T-helper 1 cell (primary cell): ENCODE results near the gene MCRIP2.
"Not testable (repeated sequence)": the region's sequence is repeated elsewhere in the genome, so short reads cannot be mapped to it uniquely, and the experiment has no call there.

ENCODE experiments used
- DNase-seq, 5 donors: peaks; one replicate each; pipeline ENCODE4 v3.0.0-alpha.2; 2012 to 2020
- total RNA-seq, 4 donors: gene quantifications; one replicate each; lab custom pipeline; 2026; lab: John Stamatoyannopoulos, UW

The MCRIP2 gene
- 5.2 to 14.7 (median 10.1) reads per million in 4 donors for total RNA-seq

DNA sequence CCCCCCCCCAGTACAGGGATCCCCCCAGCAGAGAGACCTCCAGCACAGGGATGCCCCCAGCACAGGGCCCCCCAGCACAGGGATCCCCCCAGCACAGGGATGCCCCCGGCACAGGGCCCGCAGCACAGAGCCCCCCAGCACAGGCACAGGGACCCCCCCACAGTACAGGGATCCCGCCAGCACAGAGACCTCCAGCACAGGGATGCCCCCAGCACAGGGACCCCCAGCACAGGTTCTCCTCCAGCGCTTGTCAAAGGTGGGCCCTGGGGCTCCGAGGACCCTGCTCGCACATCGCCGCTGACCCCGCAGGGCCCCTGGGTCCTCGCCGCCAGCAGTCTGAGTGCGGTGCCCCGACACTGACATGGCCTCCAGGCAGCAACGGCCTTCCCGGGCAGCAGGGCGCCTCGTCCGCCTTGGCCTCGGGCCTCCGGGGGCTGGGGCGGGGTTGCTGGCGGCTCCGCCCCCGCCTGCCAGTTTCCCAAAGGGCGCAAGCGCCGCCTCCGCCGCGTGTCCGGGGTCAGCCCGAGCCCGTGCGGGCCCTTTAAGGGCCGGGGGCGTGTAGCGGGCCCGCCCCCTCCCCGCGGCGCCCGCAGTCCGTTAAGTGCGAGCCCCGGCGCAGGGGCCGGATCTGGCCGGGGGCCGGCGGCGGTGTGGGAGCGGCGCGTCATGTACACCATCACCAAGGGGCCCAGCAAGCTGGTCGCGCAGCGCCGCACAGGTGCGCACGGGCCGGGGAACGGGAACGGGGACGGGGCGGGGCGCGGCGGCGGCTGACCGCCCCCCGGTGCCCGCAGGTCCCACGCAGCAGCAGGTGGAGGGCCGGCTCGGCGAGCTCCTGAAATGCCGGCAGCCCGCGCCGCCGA lies at the start of gene MCRIP2:
Gene MCRIP2 (plus strand): TSS at position 503 of the 863 bp plus-strand sequence. CDS start 164 bp downstream, at position 667.
- DNase-seq = peak; percentile 30 to 75 (median 43)

DNA sequence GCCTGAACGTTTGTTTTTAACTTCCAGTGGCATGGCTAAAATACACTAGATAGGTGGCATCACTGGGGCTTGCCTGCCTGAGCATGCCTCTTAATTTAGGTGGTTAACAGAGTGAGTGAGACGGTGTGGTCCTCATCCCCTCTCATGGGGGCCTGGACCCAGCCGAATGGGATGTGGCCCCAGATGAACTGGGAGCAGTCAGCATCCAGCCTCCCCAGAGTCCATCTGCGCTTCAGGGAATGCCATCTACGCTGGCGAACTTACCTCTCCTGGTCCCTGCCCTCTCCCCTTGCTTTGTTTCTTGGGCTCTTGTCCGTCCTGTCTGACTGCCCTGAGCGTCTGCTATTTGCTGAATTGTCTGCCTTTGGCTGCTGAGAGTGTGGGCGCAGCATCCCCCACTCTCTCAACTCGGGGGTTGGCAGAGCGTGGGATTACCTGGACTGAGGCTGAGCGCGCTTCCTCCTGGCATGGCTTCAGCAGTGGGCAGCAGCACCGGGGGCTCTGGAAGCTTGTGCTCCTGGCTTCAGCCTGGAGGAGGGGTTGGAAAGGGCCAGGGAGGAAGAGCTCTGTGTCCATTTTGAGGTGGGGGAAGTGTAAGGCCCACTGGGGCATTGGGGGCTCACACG lies 49.6 kb upstream of the MCRIP2 start:
- no peak for DNase-seq

DNA sequence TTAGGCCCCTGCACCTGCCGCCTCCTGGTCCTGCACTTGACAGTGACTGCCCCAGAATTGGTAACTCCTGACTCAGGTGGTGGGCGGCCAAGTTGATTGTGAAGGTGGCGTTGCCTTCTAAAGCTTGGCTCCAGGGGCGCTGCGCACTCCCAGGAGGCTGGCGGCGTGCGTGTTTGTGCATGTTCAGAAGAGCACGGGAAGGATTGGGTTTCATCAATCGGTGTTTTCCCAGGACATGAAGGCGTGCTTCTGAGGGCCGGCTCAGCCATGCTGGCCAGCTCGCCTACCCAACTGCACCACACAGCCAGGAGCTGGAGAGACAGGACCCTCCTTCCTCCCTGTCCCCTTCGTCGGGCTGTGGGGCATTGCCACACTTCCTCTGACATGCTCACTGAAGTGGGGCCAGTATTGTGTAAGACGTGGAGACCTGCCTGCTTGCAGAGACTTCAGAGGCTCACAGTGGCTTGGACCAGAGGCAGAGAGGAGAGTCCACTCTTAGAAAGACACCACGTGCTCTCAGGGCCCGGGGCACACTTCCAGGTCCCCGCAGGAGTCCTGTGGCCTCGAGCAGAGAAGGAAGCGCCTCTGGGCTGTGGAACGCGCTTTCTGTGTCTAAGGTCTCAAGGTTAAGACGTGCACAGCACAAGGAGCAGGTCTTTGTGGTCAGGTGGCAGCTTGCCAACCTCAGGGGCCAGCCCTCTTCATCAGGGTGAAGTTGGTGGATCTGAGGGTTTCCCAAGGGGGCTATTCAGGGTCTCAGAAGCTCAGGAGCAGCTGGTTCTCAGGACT lies 48.9 kb upstream of the MCRIP2 start:
- no peak for DNase-seq

DNA sequence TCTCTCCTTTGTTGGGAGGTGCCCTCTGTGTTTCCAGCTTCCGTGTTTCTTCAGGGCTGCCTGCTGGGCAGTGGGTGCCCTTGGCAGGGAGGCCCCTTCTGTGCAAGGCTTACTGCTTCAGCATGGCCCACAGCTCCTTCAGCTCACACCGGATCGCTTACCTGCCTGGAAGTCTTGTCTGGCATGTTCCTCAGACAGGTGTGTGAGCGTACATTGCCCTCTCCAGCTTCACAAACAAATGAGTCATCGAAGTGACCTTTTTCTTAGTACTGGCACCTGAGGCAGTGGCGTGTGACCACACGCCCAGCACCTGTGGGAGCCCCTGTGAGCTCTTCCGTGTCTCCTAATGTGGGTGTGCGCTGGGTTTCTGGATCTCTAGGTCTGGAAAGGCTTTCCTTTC lies 48.2 kb upstream of the MCRIP2 start:
- DNase-seq = no peak

GRCh38 chr16:593807-594206 lies 47.8 kb upstream of the MCRIP2 start:
- DNase-seq = no peak

DNA sequence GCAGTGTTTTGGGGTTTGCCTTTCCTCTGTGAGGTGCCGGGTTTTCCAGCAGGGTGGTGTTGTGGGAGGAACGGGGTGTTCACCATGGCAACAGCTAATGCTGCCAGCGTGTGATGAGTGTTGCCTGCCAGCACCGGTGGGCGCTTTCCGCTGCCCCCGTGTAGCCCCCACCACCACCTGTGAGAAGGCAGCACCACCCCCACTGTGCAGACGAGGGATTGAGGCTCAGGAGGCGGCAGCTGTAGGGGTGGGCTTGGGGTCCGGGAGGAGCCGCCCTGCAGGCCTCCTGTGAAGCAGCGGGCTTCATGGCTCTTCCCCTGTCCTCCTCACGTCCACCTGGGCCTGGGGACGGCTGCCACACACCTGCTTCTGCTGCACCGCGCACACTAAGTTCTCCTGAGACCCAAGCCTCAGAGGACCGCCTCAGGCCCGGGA lies 46.5 kb upstream of the MCRIP2 start:
- no peak for DNase-seq

- no peak for DNase-seq
These were observed 45.5 kb upstream of the MCRIP2 start for GRCh38 chr16:595942-596735.

GRCh38 chr16:596736-597060 lies 44.9 kb upstream of the MCRIP2 start:
- no peak for DNase-seq

DNA sequence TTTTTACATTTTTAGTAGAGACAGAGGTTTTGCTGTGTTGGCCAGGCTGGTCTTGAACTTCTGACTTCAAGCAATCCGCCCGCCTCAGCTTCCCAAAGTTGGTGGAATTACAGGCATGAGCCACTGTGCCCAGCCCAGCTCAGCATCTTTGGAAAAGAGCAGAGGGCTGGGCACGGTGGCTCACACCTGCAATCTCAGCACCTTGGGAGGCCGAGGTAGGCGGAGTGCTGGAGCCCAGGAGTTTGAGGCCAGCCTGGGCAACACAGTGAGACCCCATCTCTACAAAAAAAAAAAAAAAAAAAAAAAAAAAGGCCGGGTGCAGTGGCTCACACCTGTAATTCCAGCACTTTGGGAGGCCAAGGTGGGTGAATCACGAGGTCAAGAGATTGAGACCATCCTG lies 44.0 kb upstream of the MCRIP2 start:
- DNase-seq = not testable (repeated sequence)

DNA sequence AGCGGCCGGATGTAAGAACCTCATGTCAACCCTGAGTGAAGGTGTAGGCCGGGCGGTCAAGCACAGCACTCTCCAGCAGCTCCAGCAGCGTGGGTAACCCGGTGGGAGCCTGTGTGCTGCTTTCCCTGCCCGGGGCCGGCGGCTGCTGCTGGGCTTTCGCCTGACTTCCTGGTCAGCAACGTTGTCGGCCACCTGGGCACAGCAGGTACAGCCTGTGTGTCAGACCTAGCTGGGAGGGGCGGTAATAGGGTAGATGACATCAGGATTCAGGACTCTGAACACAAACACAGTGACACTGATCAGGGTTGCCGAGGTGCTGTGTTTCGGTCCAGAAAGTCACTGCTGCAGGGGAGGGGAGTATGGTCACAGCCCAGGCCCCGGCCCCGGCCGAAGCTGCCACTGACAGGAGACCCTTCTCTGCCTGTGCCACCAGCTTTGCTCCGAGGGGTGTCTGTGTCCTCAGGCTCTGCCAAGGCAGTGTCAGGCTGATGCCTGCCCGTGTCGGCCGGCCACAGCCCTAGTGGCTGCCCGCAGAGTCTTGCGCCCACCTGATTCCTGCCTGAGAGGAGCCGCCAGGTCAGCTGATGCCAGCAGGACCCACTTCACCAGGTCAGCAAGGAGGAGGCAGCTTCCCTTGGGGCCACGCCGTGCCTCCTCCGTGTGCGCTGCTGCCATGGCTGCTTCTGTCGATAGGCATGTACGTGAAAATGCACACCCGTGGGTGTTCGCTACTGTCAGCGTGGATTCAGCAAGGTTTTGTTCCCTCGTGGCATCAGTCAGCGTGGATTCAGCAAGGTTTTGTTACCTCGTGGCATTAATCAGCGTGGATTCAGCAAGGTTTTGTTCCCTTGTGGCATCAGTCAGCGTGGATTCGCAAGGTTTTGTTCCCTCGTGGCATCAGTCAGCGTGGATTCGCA lies 42.5 kb upstream of the MCRIP2 start:
- no peak for DNase-seq

- DNase-seq = no peak
These were observed 40.8 kb upstream of the MCRIP2 start for GRCh38 chr16:600781-601180.

DNA sequence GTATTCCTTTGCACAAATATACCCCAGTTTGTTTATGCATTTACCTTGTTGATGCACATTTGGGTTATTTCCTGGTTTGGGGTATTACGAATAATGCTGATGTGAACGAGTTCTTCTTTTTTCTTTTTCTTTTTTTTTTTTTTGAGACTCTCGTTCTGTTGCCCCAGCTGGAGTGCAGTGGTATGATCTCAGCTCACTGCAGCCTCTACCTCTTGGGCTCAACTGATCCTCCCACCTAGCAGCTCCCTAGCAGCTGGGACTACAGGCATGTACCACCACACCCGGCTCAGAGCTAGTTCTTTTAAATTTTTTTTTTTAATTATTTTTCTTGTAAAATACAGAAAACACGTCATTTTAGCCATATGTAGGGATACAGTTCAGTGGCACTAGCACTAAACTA lies 37.7 kb upstream of the MCRIP2 start:
- DNase-seq = no peak

- DNase-seq = no peak
These were observed 34.8 kb upstream of the MCRIP2 start for GRCh38 chr16:606656-607307.

DNA sequence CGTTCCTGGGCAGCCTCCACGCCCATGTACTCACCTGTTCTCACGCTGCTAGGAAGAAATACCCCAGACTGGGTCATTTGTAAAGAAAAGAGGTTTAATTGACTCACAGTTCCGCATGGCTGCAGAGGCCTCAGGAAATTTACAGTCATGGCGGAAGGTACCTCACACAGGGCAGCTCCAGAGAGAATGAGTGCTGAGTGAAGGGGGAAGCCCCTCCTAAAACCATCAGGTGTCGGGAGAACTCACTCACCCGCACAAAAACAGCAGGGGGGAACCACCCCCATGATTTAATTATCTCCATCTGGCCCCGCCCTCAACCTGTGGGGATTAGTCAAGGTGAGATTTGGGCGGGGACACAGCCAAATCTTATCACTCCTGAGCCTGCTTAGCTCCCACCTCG lies 33.6 kb upstream of the MCRIP2 start:
- DNase-seq = no peak

DNA sequence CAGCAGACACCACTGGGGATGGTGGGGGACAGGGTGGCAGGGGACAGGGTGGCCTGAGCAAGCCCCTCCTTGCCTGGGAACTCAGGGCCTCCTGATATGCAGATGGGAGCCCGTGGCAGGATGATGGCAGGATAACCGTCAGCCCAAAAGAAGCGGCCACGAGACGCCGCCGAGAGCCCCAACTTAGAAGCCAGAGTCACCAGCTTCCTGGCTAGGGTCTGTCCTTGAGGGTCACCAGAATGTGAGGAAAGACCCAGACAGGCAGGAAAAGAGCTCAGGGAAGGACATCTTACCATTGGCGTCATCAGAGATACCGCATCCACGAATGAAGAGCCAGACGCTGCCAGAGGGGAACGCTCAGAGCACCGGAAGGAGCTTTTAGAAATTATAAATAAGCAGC lies 32.3 kb upstream of the MCRIP2 start:
- no peak for DNase-seq

- DNase-seq = no peak
These were observed 31.6 kb upstream of the MCRIP2 start for GRCh38 chr16:609984-610383.

DNA sequence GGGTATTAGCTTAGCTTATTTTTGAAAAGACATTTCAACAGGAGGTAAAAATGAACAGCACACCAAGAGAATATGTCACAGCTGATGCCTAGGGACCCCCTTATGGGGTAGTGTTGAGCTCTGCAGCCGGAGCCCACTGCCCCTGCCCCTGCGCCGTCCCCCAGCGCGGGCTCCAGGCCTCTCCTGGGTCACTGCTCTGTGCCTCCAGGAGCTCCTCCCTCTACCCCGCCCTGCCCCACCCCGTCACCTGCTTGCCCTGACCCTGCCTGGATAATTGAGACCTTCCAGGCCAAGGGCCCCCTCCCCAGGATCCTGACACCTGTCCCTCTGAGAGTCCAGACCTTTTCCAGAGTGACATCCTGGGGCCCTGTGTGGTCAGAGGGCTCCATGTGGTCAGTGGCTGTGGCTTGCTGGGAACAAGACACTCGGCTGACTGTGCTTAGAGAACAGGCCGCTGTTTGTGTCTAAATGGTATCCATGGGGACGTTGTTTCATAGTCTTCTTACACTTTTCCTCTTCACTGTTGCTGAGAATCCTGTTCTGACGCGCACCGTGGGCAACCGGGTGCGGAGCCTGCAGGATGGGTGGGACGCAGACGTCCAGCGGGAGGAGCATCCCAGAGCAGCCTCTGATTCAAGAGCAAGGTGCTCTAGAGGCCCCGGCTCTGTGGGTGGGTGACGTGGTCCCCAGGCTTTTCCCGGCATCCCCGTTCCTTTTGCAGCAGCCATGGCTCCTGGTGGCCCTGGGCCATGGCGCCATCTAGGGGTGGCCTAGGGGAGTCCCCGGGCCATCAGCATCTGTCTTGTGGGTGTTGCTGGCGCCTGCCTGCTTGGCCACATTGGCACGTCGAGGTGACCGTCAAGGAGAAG lies 30.9 kb upstream of the MCRIP2 start:
- DNase-seq = peak in 4 of 5 donors; percentile 25 to 54 (median 40)

GRCh38 chr16:615122-615521 lies 26.5 kb upstream of the MCRIP2 start:
- DNase-seq = no peak

DNA sequence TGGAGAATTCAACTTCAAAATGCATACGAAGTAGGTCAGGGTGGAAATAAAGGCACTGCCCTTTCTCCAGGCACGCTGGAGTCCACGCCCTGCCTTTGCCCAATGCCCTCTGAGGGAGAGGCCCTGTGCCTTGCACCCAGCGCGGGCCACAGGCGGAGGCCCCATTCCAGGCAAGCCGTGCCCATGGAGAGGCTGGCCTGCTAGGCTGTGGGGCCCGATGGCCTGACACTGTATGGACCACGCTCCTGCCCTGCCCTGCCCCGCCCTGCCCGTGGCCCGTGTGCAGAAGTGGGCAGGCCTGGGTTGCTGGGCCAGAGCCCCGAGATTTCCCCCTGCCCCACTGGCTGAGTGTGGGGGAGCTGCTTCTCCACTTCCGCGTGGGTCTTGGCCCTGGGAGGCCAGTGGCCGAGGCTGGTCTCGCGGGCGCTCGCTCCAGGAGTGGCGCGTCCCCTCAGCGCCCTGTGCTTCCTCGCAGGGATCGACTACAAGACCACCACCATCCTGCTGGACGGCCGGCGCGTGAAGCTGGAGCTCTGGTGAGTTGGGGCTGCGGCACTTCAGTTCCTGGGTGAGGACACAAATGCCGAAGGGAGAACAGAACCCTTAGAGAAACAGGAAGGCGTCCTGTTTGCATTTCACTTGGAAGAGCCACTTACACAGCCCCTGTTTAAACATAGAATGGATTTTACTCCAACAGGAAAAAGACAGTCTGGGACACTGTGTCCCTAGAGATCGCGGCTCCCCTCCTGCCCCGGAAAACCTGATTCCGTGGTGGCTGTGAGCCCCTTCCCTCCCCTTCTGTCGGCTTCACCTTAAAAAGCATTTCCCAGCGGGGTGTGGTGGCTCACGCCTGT lies 24.7 kb upstream of the MCRIP2 start:
- DNase-seq = no peak
